Measurements from ENCODE around the gene IKZF4.
"Not testable (repeated sequence)": the region's sequence is repeated elsewhere in the genome, so short reads cannot be mapped to it uniquely, and the experiment has no call there.

The IKZF4 gene

DNA sequence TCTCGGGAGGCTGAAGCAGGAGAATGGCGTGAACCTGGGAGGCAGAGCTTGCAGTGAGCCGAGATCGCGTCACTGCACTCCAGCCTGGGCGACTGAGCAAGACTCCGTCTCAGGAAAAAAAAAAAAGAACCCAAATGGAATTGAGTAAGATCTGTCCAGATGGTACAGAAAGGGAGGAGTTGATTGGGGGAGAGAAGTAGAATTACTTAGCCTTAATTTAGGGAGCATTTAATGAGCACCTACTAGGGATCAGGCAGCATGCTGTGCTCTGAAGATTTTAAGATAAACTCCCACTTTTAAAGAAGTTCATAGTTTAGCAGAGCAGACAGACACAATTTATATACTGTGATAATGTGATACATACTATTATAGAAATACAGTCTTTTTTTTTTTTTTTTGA, 42.5 kb upstream of the IKZF4 start:
- H3K4me3 ChIP-seq (ENCODE audit: low read length) = no peak overlapping the region

DNA sequence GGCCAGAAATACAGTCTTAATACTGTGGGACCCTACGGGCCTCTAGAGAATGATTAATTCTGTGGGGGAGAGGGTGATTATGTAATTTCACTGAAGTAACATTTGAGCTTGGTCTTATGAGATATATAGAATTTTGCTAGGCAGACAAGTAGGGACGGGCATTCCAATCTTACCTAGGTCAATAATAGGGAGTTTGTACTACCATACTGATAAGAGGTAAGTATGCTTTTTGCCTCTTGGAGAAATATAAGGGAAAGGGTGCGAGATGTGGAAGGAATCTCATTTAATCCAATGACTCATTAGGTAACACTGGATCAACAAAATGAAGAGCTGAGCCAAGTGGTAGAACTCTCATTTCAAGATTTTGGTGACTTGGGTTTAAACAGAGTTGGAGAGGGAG, 41.8 kb upstream of the IKZF4 start:
- no peak for DNase-seq (ENCODE audit: low read depth)
- no peak overlapping the region for H3K4me3 ChIP-seq (ENCODE audit: low read length)
- TF ChIP-seq, protein P1, sequence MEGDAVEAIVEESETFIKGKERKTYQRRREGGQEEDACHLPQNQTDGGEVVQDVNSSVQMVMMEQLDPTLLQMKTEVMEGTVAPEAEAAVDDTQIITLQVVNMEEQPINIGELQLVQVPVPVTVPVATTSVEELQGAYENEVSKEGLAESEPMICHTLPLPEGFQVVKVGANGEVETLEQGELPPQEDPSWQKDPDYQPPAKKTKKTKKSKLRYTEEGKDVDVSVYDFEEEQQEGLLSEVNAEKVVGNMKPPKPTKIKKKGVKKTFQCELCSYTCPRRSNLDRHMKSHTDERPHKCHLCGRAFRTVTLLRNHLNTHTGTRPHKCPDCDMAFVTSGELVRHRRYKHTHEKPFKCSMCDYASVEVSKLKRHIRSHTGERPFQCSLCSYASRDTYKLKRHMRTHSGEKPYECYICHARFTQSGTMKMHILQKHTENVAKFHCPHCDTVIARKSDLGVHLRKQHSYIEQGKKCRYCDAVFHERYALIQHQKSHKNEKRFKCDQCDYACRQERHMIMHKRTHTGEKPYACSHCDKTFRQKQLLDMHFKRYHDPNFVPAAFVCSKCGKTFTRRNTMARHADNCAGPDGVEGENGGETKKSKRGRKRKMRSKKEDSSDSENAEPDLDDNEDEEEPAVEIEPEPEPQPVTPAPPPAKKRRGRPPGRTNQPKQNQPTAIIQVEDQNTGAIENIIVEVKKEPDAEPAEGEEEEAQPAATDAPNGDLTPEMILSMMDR (IDR thresholded peaks at IDR 0.05; ENCODE audit: insufficient read depth, low read depth, low read length, missing control alignments) = no peak

More for the DNA sequence above, 42.5 kb upstream of the IKZF4 start:
- TF ChIP-seq, protein P1 (IDR thresholded peaks at IDR 0.05; ENCODE audit: insufficient read depth, low read depth, low read length, missing control alignments) = no peak
- no peak for DNase-seq (ENCODE audit: low read depth)

DNA sequence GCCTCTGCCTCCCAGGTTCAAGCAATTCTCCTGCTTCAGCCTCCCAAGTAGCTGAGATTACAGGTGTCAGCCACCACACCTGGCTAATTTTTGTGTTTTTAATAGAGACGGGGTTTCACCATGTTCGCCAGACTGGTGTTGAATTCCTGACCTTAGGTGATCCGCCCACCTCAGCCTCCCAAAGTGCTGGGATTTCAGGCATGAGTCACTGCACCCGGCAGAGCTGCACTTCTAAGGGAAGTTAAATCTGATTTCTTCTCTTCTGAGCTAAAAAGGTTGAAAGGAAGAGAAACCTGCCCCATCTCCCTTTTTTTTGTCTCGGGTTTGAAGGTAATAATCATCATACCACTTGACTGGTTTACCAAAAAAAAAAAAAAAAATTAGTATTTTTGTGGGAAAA, 39.0 kb upstream of the IKZF4 start:
- DNase-seq (ENCODE audit: low read depth) = peak; percentile 56
- H3K4me3 ChIP-seq (ENCODE audit: low read length) = not testable (repeated sequence)

DNA sequence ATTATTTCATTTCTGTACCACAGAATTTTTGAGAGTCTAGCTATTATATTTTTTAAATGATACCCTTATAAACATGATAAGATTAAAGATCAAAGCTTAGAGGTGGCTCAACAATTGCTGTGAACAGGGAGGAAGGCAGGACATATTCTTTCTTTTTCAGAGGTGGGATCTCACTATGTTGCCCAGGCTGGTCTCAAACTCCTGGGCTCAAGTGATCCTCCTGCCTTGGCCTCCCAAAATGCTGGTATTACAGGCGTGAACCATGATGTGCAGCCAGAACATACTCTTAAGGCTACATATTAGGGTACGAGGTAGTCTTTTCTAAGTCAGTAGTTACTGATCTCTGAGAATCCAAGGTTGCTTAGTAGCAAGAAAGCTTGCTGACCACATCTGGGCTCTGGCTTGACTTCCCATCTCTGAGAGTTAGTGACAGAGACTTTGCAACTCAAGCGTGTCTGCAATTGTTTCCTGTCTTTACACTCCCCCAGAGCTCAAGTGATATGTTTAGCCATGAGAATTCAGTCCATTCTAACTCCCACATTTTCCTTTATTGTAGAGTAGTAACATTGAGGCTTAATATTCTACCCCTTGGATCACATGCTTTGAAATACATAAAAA, 38.4 kb upstream of the IKZF4 start:
- TF ChIP-seq, protein P1 (IDR thresholded peaks at IDR 0.05; ENCODE audit: insufficient read depth, low read depth, low read length, missing control alignments) = no peak

DNA sequence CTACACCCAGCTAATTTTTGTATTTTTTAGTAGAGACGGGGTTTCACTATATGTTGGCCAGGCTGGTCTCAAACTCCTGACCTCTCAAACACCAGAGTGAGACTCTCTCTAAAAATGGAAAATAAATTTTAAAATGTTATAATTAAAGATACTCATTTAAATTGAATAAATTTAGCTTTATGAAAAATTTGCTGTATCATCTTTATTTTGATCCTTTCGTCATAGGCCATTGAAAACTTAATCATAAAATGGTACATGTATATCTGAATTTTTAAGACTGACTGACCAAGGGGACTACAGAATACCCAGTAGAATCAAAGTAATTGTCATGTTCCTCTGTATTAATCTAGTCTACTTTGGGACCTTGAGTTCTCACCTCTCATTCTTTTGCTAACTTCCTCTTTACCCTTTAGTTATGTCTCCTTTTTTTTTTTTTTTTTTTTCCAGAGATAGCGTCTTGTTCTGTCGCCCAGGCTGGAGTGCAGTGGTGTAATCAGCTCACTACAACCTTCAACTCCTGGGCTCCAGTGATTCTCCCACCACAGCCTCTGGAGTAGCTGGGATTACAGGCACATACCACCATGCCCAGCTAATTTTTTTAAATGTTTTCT, 37.5 kb upstream of the IKZF4 start:
- TF ChIP-seq, protein P1 (IDR thresholded peaks at IDR 0.05; ENCODE audit: insufficient read depth, low read depth, low read length, missing control alignments) = no peak
- no peak for DNase-seq (ENCODE audit: low read depth)
- H3K4me3 ChIP-seq (ENCODE audit: low read length) = no peak overlapping the region

More for the DNA sequence above, 38.4 kb upstream of the IKZF4 start:
- DNase-seq (ENCODE audit: low read depth) = no peak
- H3K4me3 ChIP-seq (ENCODE audit: low read length) = no peak overlapping the region

DNA sequence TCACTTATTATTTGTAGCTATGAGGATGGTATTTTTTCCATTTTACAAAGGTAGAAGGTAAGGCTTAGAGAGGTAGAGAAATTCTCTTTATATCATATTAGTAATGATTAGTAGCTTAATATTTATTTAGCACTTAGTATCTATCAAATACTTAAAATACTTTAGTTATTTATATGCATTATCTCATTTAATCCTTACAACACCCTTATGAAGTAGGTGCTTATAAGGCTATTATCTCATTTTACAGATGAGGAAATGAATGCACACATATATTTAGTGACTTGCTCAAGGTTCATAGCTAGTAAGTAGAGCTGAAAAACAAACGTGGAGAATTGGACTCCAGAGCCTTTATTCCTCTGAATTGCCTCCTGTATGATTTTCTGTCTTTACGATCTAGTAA, 36.0 kb upstream of the IKZF4 start:
- TF ChIP-seq, protein P1 (IDR thresholded peaks at IDR 0.05; ENCODE audit: insufficient read depth, low read depth, low read length, missing control alignments) = no peak
- H3K4me3 ChIP-seq (ENCODE audit: low read length) = no peak overlapping the region
- no peak for DNase-seq (ENCODE audit: low read depth)

DNA sequence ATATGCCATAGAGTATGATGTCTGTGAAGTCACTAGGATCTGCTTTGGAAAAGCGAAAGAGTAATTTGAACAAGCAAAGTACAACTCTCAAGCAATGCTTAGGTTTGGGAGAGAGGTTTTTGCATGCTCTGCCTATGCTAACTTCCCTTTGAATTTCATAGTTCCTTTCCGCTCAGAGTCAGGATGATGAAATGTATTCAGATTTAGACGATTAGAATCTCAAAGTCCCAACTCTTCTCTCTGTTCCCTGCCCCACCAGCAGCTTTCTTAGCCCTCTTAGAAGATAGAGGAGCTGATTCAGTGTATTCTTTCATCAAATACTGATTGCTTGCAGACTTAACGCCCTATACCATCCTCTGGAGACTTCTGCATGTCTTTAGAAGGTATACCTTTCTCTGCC, 35.5 kb upstream of the IKZF4 start:
- no peak for DNase-seq (ENCODE audit: low read depth)
- H3K4me3 ChIP-seq (ENCODE audit: low read length) = no peak overlapping the region
- TF ChIP-seq, protein P1 (IDR thresholded peaks at IDR 0.05; ENCODE audit: insufficient read depth, low read depth, low read length, missing control alignments) = no peak

DNA sequence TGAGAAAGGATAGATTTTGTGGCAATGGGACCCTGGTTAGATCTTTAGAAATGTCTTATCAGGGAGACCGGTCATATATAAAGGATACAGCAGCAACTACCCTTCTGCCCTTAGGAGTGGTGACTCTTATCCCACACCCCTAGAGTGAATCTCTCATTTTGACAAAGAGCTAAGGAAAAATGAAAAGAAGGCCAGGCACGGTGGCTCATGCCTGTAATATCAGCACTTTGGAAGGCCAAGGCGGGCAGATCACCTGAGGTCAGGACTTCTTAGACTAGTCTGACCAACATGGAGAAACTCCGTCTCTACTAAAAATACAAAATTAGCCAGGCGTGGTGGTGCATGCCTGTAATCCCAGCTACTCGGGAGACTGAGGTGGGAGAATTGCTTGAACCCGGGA, 34.9 kb upstream of the IKZF4 start:
- not testable (repeated sequence) for DNase-seq (ENCODE audit: low read depth); H3K4me3 ChIP-seq (ENCODE audit: low read length)

All from epithelial cell of esophagus (primary cell).